Hepatic stellate cell (primary cell): ENCODE data around the gene NTMT1.
A peak's percentile ranks its signal among the peaks of the same experiment; 100 is the strongest.
"Not testable (repeated sequence)": the region's sequence is repeated elsewhere in the genome, so short reads cannot be mapped to it uniquely, and the experiment has no call there.

Source experiments
- DNase-seq: peaks from one replicate; pipeline ENCODE4 v3.0.0; 2011; ENCODE audit warnings: low spot score

The NTMT1 gene, protein sequence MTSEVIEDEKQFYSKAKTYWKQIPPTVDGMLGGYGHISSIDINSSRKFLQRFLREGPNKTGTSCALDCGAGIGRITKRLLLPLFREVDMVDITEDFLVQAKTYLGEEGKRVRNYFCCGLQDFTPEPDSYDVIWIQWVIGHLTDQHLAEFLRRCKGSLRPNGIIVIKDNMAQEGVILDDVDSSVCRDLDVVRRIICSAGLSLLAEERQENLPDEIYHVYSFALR

DNA sequence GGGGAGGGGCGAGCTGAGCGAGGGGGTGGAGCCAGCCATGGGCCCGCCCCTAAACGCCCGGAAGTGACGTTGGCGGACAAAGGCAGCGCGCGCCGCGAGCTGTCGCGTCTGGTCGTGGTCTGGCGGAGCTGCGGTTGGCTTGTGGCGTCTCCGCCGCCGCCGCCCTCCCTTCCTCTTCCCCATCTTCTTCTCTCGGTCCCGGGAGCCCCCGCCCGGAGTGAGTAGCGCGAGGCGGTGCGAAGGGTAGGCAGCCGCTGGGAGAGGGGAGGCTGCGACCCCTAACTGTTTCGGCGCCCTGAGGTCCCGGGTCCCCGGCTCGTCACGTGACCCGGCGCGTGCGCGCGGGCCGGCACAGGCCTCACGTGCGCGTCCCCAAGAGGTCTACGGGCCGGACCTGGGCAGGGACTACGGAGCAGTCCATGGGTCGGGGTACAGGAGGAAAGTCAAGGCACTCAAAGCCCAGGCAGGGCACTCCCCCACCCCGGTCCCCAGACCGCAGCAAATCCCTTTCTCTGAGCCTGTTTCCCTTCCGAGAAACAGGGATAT lies at the start of gene NTMT1:
TSS of gene NTMT1 (plus strand) at position 85 of the 546 bp plus-strand sequence. CDS start 6,541 bp downstream, outside the sequence.
- peak; percentile 85 for DNase-seq

DNA sequence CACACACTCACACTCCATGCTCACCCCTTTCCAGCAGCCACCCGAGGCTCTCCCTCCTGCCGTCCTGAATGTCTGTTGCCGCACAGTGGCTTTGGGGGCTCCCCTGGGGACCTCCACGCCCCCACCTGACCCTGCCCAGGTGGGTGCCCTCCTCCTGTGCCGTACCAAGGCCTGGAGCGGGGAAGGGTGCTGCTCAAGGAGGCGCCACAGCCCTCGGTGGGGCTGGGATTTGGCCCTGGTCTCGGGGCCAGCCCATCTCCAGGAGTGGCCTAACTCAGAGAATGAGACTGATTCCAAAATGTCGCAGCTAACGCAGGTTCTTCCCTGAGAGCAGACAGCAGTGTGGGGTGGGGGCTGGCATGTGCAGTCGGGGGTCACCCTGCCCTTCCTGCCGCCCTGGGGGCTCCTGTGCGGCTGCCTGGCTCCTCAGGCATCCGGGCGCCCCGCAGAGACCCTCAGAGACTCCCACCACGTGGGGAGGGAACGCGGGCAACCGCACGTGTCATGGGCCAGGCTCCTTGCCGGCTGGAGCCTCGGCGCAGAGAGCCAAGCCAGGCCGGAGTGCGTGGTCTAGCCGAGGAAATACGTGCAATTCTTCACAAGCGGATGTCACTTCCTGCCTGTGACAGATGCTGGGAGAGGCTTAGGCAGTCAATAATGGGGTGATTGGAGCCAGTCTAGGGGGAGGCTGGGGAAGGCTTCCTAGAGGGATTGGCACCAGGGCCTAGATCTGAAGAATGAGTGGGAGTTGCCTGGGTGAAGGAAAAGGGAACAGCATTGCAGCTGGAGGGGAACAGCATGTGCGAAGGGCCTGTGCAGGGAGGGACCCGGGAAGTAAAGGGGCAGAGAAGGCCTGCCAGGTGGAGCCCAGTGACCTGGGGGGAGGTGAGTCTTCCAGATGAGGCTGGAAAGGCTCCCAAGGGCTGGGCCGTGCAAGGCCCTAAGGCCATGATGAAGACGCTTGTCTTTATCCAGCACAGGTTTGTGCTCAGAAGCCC lies 49.1 kb upstream of the NTMT1 start:
- DNase-seq = peak; percentile 70

DNA sequence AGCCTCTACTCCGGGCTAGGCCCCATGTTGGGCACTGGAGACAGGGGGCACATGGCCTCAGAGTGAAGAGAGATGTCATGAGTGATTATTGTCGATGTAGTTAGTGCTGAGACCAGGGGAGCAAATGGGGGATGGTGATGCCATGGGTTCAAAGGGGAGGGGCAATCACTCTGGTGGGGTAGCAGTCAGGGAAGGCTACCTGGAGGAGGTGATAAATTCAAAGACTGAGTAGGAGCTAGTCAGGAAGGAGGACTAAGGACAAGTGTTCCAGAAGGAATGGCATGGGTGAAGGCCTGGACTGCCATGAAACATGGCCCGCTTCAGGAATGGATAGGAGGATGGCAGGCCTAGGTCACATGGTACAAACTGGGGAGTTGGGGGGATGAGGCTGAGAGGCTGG lies 46.7 kb upstream of the NTMT1 start:
- DNase-seq = no peak

DNA sequence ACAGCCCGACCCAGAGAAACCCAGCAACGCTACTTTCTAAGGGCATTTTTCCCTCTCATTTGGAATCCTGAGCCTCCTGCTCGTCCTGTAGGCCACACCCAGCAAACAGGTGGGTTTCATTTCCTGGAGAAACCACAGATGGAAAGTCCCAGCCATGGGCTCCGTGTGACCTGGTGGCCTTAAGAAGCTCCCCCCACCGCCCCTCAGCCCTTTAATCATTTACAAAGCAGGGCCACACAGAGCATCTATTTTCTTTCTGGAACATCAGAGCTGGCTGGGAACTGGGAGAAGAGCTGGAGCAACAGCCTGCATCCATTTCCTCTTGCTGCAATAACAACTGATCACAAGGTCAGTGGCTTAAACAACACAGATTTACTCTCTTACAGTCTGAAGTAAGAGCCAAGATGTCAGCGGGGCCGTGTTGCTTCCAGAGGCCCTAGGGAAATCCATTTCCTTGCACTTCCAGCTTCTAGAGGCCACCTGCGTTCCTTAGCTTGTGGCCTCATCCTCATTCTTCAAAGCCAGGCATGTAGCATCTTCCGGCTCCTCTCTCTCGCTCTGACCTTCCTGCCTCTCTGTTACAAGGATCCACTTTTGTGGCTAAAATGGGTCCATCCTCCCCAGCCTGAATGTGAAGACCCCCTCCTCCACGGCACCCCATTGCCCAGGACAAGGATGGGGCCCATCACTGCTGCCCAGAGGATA lies 45.6 kb upstream of the NTMT1 start:
- DNase-seq = no peak

DNA sequence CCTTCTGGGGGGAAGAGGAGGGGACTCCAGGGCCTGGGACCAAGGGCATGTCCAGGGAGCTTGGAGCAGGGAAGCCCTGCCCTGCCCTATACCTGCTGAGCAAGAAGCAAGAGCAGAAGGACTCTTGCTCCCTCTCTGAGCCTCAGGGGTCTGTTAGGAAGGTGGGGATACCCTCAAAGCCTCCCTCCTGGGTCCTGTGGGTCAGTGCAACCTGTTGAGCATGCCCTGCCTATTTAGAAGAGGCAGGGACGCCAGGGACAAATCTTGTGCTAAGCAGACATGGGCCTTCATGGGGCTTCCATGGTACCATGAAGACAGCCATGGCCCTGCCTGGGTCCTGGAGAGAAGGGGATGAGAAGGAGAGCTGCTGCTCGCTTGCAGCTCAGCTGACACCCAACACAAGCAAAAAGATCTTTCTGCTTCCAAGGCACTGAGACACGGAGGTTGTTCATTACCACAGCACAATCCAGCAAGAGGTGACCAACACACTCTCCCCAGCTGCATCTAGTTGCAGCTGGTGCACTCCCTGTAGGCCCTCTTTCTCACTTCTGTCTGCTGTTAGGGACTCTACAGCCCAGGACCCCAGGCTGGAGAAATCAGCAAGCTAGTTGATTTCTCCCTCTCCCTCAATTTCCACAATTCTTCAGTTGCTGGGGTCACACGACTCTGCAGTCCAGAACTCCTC lies 44.3 kb upstream of the NTMT1 start:
- no peak for DNase-seq

DNA sequence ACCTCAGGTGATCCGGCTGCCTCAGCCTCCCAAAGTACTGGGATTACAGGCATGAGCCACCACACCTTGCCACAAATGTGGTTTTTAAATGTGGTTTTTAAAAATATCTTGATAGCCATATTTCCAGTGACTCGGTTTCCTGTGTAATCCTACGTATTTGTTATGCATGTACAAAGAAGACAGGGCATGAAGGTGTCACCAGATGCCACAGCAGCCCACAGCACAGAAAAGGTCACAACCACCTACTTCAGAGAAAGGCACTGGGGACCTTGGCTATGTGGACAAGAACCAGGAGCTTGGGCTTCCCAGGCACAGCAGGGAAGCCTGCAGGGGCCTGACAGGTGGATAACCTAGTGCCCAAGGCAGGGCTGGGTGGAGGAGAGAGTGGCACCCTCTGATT lies 43.1 kb upstream of the NTMT1 start:
- no peak for DNase-seq

DNA sequence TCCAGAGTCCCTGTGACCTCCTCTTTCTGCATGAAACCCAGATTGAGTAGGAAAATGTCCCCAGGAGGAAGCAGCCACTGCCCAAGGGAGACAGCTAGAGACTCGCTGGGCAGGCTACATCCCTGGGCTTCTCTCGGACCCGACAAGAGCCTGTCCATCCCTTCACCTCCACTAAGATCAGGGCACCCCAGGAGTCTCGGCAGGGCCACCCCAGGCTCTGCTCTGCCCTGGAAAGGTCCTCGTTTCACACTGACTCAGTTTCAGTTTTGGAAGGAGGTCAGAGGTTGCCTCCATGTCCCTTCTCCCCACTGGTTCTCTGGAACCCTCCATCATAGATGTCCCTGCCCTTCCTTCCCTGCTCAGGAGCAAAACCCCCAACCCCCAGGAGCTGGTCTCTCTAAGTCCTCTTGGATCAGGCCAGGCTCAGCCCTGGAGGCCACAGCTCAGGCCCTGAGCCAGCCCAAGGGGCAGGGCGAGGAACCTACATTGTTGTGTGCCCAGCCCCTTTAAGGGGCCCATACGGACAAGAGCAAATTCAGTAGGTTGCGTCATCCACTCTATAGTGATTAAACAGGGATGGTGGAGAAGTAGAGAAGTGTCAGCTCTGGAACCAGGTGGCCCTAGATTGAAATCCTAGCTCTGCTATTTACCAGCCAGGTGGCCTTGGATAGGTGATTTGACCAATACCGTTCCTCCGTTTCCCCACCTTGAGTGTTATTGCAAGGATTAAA lies 42.5 kb upstream of the NTMT1 start:
- DNase-seq = no peak

DNA sequence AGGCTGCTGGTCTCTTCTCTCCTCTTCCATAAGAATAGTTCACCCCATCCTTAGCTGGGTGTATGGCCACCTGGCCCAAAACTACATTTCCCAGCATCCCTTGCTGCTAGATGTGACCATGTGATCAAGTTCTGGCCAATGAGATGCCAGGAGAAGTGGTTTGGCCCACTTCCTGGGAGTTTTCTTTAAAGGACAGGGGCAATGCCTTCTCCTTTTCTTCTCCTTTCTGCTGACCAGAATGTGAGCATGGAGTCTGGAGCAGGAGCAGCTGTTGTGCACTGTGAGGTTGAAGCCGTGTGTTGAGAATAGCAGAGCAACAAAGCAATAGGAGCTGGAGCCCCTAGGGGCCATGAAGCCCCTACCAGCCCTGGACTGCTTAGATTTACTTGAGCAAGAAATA lies 41.8 kb upstream of the NTMT1 start:
- DNase-seq = peak; percentile 91

DNA sequence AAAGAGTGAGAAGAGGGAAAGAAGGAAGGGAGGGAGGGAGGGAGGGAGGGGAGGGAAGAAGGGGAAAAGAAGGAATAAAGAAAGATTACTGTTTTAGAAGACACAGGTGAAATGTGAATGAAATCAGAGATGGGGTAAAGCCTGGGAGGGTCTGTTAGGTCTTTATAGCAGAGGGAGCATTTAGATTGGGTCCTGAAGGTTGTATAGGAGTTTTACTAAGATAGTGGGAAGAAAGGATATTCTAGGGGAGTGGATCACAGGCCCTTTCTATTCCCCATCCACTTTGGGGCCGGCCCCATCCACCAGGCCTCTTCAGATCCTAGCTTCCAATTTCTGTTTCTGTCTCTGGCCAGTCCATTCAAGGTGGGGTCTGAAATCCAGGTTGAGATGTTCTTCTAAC lies 40.6 kb upstream of the NTMT1 start:
- DNase-seq = no peak

DNA sequence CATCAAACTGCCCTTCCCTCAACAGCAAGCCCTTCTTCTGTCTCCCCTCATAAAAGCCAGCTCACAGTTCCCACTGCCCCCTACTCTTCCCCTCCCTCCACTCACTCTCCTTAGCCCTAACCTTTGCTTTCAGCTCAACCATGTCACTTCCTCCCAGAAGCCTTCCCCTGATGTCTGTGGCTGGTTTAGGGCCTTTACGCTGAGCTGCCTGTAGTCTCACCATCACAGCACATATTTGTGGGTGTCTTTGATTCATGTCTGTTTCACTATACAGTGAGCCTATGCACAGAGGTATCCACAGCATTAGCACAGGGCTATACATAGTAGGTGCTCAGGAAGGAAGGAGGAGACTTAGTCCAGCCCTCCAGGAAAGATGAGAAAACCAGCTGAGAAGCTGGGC lies 39.7 kb upstream of the NTMT1 start:
- no peak for DNase-seq

DNA sequence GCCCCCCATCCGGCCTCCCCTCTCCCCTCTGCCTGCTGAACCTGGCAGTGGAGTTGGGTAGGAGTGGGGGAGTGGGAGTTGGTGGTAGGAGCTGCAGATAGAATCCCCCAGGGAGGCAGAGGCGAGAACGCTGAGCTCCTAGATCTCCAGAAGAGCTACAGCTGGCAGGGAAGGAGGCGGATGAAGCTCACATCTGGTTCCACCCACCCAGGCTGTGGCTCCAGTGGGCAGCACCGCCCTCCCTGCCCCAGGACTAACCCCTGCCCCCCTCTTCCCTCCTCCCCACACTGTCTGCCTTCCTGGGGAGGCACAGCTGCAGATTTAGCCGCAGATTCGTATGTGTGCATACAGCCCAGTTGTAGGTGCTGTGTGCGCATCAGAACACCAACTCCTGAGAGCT lies 39.3 kb upstream of the NTMT1 start:
- DNase-seq = no peak

DNA sequence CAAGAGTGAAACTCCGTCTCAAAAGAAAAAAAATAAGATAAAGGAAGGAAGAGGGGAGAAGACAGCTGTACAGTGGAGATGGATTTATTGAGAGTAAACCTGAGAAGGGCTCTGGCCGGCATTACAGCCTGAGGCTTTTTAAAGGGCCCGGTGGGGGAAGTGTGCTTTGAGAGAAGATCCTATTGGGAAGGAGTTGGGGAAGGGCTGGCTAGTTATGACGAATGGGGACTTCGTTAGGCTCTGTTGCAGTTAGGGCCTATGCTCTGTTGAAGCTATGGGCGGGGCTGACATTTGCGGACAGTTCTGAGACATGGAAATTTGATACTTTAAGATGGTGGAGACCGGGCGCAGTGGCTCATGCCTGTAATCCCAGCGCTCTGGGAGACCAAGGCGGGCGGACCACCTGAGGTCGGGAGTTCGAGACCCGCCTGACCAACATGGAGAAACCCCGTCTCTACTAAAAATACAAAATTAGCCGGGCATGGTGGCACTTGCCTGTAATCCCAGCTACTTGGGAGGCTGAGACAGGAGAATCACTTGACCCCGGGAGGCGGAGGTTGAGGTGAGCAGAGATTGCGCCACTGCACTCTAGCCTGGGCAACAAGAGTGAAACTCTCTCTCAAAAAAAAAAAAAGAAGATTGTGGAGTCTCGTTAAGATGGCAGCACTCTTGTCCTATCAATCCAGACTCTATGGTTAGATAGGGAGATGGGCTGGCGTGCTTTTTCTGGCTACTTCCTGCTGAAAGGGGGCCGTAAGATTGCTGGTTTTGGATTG lies 38.3 kb upstream of the NTMT1 start:
- DNase-seq = no peak

DNA sequence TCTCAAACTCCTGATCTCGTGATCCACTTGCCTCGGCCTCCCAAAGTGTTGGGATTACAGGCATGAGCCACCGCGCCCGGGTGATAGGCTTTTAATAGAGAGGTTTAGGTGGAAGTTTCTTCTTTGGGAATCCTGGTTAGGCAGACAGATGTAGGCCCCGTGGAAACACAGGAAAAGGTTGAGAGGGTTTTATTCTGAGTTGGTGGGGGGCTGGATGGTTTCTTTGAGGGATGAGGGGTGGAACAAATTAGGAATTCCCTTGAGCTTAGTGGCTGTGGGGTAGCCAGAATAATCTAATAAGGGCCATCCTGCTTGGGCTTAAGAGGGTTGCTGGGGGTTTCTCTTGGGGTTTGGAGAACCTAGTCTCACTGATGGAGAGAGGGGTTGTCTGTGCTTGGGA lies 35.5 kb upstream of the NTMT1 start:
- no peak for DNase-seq

DNA sequence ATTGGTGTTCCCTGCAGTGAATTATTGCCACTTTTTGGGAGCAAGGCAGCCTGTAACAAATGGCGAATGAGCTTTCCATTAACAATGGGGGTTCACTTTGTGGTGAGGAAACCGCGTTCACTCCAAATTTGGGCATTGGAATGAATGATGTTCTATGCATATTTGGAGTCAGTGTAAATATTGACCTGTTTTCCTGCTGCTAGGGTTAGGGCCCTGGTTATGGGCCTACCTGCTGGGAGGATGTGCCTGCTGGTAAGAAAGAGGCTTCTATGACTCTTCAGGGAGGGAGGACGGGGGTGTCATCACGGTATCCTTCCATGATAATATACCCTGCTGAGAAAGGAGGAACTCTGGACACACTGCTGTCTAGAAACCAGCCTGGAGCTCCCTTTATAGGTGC lies 34.0 kb upstream of the NTMT1 start:
- no peak for DNase-seq

DNA sequence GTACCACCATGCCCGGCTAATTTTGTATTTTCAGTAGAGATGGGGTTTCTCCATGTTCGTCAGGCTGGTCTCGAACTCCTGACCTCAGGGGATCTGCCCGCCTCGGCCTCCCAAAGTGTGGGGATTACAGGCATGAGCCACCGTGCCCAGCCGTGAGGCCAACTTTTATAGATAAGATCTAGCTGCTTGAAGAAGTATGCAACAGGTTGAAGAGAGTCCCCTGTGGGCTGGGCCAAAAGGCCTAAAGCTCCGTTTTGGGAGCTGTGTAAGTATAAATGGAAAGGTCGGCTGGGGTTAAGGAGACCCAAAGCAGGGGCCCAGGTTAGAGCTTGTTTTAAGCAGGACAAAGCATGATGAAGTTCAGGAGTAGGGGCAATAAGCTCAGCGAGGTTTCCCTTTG lies 33.2 kb upstream of the NTMT1 start:
- not testable (repeated sequence) for DNase-seq

DNA sequence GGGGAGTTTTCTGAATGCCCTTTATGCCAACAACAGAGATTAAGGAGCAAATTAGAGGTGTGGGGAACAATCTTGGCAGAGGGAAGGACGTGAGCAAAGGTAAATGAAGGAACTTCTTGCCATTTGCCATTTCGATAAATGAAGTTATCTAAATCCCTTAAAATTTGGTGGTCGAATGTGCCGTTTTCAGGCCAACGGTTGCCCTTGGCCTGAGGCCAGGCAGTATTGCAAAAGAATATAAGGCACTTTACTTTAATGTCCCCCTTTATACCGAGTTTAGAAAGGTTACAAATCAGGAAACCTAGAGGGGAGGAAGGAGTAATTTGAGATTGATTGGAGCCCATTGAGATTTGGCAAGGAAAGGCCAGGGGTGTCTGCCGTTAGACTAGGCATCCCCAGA lies 31.3 kb upstream of the NTMT1 start:
- DNase-seq = no peak

DNA sequence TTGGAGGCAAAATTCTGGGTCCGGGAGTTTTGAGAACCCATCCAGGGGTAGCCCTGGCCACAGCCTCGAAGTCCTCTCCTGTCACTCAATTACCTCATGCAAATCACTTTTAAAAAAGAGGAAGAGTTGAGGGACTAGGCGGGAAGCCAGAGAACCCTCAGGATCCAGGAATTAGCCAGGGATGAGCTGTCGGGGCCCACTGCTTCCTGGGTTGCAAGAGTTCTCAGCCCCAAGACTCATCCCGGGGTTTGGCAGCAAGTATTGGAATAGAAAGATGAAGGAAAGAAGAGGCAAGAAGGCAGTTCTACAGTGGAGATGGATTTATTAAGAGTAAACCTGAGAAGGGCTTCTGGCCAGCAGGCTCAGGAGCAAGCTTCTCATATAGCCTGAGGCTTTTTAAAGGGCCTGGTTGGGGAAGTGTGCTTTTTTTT lies 30.6 kb upstream of the NTMT1 start:
- DNase-seq = no peak

DNA sequence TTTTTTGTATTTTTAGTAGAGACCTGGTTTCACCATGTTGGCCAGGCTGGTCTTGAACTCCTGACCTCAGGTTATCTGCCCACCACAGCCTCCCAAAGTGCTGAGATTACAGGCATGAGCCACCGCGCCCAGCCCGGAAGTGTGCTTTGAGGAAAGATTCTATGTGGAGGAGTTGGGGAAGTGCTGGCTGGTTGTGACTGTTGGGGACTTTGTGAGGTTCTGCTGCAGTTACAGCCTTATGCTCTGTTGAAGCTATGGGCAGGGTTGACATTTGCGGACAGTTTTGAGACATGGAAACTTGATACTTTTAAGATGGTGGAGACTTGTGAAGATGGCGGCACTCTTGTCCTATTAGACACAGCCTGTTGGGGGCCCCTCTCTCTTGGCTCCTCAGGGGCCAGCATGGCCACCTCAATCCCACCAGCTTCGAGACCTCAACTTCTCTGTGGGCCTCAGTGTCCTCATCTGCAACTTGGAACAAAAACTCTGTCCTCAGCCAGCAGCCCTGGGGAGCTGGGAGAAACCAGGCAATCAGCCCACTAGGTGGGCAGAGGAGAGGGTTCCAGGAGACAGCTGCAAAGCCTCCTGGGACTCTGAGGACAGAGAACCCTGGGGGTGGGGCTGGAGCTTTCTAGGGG lies 29.9 kb upstream of the NTMT1 start:
- no peak for DNase-seq

DNA sequence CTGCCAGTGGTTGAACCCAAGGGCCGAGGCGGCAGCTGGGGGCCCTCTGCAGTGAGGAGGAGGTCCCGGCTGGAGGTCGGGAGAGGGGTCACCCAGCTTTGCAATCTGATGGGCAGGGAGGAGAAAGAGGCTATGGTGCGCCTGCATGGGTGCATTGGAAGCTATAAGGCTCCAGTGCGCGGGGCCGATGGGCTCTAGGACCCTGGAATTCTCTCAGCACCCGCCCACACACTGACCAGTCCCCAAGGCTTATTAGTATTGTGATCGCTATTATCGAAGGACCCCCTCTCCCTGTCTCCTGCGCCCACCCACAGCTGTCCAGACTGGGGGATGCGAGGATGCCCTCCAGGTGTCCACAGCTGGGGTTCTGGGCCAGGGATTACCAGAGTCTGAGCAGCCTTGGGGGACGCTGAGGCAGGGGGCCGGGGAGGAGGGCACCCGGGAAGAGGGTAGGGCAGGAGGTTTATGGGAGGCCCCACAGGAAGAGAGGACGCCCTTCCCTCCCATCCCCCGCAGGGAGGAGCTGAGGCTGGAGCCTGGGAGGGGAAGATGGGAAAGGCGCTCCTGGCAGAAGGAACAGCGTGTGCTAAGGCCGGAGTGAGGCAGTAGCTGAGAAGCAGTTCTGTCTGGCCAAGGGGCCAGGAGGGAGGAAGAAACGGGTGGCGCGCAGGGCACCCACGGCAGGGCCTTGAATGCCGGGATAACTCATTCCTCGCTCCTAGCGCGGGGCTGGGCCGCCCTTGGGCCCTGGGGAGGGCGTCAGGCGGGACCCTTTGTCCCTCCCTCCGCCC lies 29.2 kb upstream of the NTMT1 start:
- peak; percentile 67 for DNase-seq
